ENCODE data around the gene ESRRG.

Gene ESRRG

DNA sequence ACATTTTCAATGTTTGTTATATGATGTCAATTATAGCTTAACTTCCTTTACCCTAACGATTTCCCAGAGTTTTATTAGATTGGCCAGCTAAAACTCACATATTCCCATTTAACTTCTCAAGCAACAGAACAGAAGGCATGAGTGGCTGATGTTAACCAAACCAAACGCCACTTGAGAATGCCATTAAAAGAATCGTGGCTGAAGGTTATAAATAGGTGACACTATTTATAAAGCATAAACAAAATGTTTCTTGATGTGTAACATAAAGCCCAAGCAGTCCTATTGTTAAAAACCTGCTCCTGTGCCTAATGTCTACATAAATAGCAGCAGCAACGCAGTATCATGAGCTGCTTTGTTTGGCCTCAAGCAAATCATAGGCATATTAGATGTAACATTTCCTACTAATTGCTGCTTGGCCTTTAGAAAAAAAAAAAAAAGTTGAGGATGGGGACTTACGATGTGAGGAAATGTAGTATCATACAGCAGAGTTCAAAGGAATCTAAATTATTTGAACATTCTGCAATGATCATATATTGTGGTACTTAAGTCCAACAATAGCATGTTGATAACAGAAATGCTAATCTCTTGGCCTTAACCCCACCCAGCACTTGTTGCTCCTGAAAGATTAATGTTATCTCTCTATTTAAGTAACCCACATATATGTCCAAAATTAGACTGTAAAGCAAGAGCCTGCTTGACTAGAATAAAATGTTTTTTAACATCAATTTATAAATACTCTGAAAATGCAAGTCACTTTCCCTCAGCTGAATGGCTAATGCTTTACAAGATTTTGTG is 106.0 kb downstream of the ESRRG start:
- no peak overlapping the region for H2AFZ ChIP-seq (ENCODE audit: low read length)
- no peaks in the 10 kb centered on the region for H3K27me3 ChIP-seq (ENCODE audit: insufficient read depth, low read length, poor library complexity, severe bottlenecking)
- H4K20me1 ChIP-seq (ENCODE audit: insufficient read depth, low read length, poor library complexity, severe bottlenecking), result no peaks in the 10 kb centered on the region
- H3K36me3 ChIP-seq (ENCODE audit: insufficient read depth, low read length), result no peaks in the 10 kb centered on the region
- H3K9me3 ChIP-seq (ENCODE audit: insufficient read depth, low read depth, low read length), result no peaks in the 10 kb centered on the region
- no peaks in the 10 kb centered on the region for H3K4me1 ChIP-seq (ENCODE audit: insufficient read depth, low read length, poor library complexity, severe bottlenecking)
- no peak overlapping the region for H3K4me2 ChIP-seq (ENCODE audit: low read depth, low read length, poor library complexity, severe bottlenecking)
- TF ChIP-seq CTCF (conservative IDR thresholded peaks at IDR 0.05; ENCODE audit: low read length), result no peak
- no peak for TF ChIP-seq EZH2phosphoT487 (IDR thresholded peaks at IDR 0.05; ENCODE audit: borderline replicate concordance)
- 0 out of 2 replicates have a peak, but pooled peaks cover 4% of the 10 kb centered on the region for H3K9me2 ChIP-seq (replicated peaks; ENCODE audit: low read depth, low read length)
- H3K79me2 ChIP-seq (ENCODE audit: insufficient read depth, low read length), result no peaks in the 10 kb centered on the region
- H3K4me3 ChIP-seq (ENCODE audit: low read length, poor library complexity, severe bottlenecking), result no peak overlapping the region
- no peak overlapping the region for H3K9ac ChIP-seq (ENCODE audit: low read depth, low read length, poor library complexity, severe bottlenecking)
- no peaks in the 10 kb centered on the region for H3F3A ChIP-seq (ENCODE audit: low read depth)

DNA sequence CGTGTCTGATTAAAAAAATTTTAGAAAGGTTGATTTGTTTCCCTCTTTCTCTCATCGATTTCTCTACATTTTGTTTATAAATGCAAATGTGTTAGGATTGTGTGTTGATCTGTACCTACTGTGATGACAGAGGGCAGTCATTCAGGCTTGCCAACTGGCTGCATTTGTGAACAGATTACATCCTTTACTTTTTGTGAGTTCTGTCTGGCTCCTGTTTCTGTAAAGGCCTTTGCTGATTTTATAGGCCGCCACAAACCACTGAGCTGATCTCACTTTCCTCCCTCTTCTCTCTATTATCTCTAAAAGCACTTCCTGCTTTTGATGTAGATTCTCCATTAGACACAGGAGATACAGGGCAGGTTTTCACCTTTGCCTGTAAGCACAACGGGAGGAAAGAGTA is 106.8 kb downstream of the ESRRG start:
- no peaks in the 10 kb centered on the region for H3K36me3 ChIP-seq (ENCODE audit: insufficient read depth, low read length)
- no peaks in the 10 kb centered on the region for H3K27me3 ChIP-seq (ENCODE audit: insufficient read depth, low read length, poor library complexity, severe bottlenecking)
- no peak overlapping the region for H3K9ac ChIP-seq (ENCODE audit: low read depth, low read length, poor library complexity, severe bottlenecking)
- H3K4me3 ChIP-seq (ENCODE audit: low read length, poor library complexity, severe bottlenecking), result no peak overlapping the region
- 0 out of 2 replicates have a peak, but pooled peaks cover 4% of the 10 kb centered on the region for H3K9me2 ChIP-seq (replicated peaks; ENCODE audit: low read depth, low read length)
- H4K20me1 ChIP-seq (ENCODE audit: insufficient read depth, low read length, poor library complexity, severe bottlenecking), result no peaks in the 10 kb centered on the region
- TF ChIP-seq EZH2phosphoT487 (IDR thresholded peaks at IDR 0.05; ENCODE audit: borderline replicate concordance), result no peak
- no peak for TF ChIP-seq CTCF (conservative IDR thresholded peaks at IDR 0.05; ENCODE audit: low read length)
- H3F3A ChIP-seq (ENCODE audit: low read depth), result no peaks in the 10 kb centered on the region
- no peak overlapping the region for H2AFZ ChIP-seq (ENCODE audit: low read length)
- no peaks in the 10 kb centered on the region for H3K9me3 ChIP-seq (ENCODE audit: insufficient read depth, low read depth, low read length)
- H3K4me2 ChIP-seq (ENCODE audit: low read depth, low read length, poor library complexity, severe bottlenecking), result no peak overlapping the region
- H3K79me2 ChIP-seq (ENCODE audit: insufficient read depth, low read length), result no peaks in the 10 kb centered on the region
- no peaks in the 10 kb centered on the region for H3K4me1 ChIP-seq (ENCODE audit: insufficient read depth, low read length, poor library complexity, severe bottlenecking)

- no peaks in the 10 kb centered on the region for H3K9me3 ChIP-seq (ENCODE audit: insufficient read depth, low read depth, low read length)
- no peaks in the 10 kb centered on the region for H3K4me1 ChIP-seq (ENCODE audit: insufficient read depth, low read length, poor library complexity, severe bottlenecking)
- H3K4me2 ChIP-seq (ENCODE audit: low read depth, low read length, poor library complexity, severe bottlenecking), result no peak overlapping the region
- H3F3A ChIP-seq (ENCODE audit: low read depth), result no peaks in the 10 kb centered on the region
- H2AFZ ChIP-seq (ENCODE audit: low read length), result no peak overlapping the region
- TF ChIP-seq EZH2phosphoT487 (IDR thresholded peaks at IDR 0.05; ENCODE audit: borderline replicate concordance), result no peak
- TF ChIP-seq CTCF (conservative IDR thresholded peaks at IDR 0.05; ENCODE audit: low read length), result no peak
- no peaks in the 10 kb centered on the region for H3K27me3 ChIP-seq (ENCODE audit: insufficient read depth, low read length, poor library complexity, severe bottlenecking)
- no peaks in the 10 kb centered on the region for H4K20me1 ChIP-seq (ENCODE audit: insufficient read depth, low read length, poor library complexity, severe bottlenecking)
- no peak overlapping the region for H3K9ac ChIP-seq (ENCODE audit: low read depth, low read length, poor library complexity, severe bottlenecking)
- no peaks in the 10 kb centered on the region for H3K36me3 ChIP-seq (ENCODE audit: insufficient read depth, low read length)
- H3K9me2 ChIP-seq (replicated peaks; ENCODE audit: low read depth, low read length), result 0 out of 2 replicates have a peak, but pooled peaks cover 4% of the 10 kb centered on the region
- H3K79me2 ChIP-seq (ENCODE audit: insufficient read depth, low read length), result no peaks in the 10 kb centered on the region
- H3K4me3 ChIP-seq (ENCODE audit: low read length, poor library complexity, severe bottlenecking), result no peak overlapping the region
Measured at GRCh38 chr1:216614011-216614934, 109.0 kb downstream of the ESRRG start.

All from Loucy (cell line).